HL-60 (cell line): Measurements from ENCODE around the gene ITPR3.

Source experiments
- GABPA ChIP-seq: IDR thresholded peaks from 2 replicates; pipeline ENCODE4 v1.6.1; 2012; ENCODE audit warnings: low read depth
- POLR2AphosphoS5 ChIP-seq: IDR thresholded peaks from 2 replicates; pipeline ENCODE4 v1.6.1; 2012; ENCODE audit warnings: low read depth
- SPI1 ChIP-seq: IDR thresholded peaks from 2 replicates; pipeline ENCODE4 v1.6.1; 2012; ENCODE audit warnings: low read depth, mild to moderate bottlenecking, borderline replicate concordance
- TF ChIP-seq, protein P1 (sequence below): IDR thresholded peaks from one replicate; pipeline ENCODE4 v1.5.1; 2011; ENCODE audit warnings: low read length, control low read depth, inconsistent platforms; ENCODE audit not compliant: insufficient read depth
- TF ChIP-seq, protein P2 (sequence below): IDR thresholded peaks from 2 replicates; pipeline ENCODE4 v1.6.1; 2012; ENCODE audit warnings: low read depth; ENCODE audit not compliant: insufficient replicate concordance

DNA sequence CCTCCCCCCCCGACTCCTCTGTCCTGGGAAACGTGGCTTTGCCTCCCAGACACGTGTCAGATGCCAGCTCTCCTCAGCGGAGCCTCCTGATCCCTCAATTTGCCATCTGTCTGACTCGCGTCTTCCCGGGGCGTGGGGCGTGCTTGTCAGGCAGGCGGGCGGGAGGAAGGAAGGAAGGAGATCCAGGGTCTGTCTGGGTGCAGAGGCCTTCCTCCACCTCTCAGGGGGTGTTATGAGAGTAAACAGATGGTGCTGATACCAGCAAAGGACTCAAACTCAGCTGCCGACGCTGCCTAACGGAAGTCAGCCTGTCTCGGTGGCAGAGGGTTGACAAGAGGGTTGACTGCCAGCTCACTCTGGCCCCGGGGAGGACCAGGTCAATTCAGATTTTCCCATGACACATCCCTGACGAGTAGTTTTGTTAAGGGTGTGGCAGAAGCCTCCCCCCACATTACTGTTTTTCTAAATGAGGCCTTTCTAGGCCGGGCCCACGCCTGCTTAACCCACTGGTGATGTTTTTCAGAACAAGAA lies 73.3 kb downstream of the ITPR3 start:
- TF ChIP-seq, protein P1, sequence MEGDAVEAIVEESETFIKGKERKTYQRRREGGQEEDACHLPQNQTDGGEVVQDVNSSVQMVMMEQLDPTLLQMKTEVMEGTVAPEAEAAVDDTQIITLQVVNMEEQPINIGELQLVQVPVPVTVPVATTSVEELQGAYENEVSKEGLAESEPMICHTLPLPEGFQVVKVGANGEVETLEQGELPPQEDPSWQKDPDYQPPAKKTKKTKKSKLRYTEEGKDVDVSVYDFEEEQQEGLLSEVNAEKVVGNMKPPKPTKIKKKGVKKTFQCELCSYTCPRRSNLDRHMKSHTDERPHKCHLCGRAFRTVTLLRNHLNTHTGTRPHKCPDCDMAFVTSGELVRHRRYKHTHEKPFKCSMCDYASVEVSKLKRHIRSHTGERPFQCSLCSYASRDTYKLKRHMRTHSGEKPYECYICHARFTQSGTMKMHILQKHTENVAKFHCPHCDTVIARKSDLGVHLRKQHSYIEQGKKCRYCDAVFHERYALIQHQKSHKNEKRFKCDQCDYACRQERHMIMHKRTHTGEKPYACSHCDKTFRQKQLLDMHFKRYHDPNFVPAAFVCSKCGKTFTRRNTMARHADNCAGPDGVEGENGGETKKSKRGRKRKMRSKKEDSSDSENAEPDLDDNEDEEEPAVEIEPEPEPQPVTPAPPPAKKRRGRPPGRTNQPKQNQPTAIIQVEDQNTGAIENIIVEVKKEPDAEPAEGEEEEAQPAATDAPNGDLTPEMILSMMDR: no peak
- TF ChIP-seq, protein P2, sequence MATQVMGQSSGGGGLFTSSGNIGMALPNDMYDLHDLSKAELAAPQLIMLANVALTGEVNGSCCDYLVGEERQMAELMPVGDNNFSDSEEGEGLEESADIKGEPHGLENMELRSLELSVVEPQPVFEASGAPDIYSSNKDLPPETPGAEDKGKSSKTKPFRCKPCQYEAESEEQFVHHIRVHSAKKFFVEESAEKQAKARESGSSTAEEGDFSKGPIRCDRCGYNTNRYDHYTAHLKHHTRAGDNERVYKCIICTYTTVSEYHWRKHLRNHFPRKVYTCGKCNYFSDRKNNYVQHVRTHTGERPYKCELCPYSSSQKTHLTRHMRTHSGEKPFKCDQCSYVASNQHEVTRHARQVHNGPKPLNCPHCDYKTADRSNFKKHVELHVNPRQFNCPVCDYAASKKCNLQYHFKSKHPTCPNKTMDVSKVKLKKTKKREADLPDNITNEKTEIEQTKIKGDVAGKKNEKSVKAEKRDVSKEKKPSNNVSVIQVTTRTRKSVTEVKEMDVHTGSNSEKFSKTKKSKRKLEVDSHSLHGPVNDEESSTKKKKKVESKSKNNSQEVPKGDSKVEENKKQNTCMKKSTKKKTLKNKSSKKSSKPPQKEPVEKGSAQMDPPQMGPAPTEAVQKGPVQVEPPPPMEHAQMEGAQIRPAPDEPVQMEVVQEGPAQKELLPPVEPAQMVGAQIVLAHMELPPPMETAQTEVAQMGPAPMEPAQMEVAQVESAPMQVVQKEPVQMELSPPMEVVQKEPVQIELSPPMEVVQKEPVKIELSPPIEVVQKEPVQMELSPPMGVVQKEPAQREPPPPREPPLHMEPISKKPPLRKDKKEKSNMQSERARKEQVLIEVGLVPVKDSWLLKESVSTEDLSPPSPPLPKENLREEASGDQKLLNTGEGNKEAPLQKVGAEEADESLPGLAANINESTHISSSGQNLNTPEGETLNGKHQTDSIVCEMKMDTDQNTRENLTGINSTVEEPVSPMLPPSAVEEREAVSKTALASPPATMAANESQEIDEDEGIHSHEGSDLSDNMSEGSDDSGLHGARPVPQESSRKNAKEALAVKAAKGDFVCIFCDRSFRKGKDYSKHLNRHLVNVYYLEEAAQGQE: no peak
- no peak for TF ChIP-seq GABPA
- TF ChIP-seq POLR2AphosphoS5: no peak
- TF ChIP-seq SPI1: no peak
